HG03025 (cell line): ENCODE data around the gene SLC19A2.
"Not testable (repeated sequence)": the region's sequence is repeated elsewhere in the genome, so short reads cannot be mapped to it uniquely, and the experiment has no call there.

Experiments
- ATAC-seq: cut with Tn5 transposase; IDR thresholded peaks from one replicate; pipeline ENCODE4 v1.9.1; 2021; ENCODE audit warnings: mild to moderate bottlenecking, moderate library complexity; ENCODE audit not compliant: unreplicated experiment, low FRiP score

Gene SLC19A2, protein sequence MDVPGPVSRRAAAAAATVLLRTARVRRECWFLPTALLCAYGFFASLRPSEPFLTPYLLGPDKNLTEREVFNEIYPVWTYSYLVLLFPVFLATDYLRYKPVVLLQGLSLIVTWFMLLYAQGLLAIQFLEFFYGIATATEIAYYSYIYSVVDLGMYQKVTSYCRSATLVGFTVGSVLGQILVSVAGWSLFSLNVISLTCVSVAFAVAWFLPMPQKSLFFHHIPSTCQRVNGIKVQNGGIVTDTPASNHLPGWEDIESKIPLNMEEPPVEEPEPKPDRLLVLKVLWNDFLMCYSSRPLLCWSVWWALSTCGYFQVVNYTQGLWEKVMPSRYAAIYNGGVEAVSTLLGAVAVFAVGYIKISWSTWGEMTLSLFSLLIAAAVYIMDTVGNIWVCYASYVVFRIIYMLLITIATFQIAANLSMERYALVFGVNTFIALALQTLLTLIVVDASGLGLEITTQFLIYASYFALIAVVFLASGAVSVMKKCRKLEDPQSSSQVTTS

DNA sequence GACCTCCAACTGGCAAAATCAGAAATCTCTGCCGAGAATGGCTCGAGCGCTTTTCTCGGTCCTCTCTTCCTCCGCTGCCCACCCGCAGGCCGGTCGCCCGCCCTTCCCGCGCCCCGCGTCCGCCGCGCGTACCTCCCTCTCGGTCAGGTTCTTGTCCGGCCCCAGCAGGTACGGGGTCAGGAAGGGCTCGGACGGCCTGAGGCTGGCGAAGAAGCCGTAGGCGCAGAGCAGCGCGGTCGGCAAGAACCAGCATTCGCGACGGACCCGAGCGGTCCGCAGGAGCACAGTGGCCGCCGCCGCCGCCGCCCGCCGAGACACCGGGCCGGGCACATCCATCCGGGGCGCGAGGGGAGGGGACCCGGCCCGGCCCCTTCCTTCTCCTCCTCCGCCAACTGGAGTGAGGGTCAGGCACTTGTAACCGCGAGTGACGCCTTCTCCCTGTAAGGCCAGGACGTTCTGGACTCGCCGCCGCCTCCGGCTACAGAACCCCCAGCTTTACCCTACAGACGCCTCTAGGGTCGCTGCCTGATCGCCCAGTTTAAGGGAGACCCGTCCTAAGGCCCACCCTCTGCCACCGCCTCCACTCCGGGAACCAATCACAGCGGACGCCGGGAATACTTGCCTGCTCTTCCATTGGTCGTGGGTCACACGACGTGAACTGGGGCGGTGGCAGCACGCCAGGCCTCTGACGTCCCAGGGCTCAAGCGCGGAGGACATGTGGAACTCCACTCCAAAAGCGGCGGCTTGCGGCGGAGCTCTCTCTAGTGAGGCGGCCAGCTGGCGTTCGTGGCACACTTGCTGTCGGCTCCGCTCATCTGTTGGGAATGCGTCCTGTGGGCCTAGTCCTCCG, at the start of gene SLC19A2:
Gene SLC19A2, minus strand, starts transcription at position 514 of the 850 bp plus-strand sequence. Its CDS starts 178 bp downstream, at position 336.
- ATAC-seq, result peak; percentile 99

GRCh38 chr1:169534653-169535052, 48.9 kb upstream of the SLC19A2 start:
- no peak for ATAC-seq

- not testable (repeated sequence) for ATAC-seq
These were observed 47.9 kb upstream of the SLC19A2 start for GRCh38 chr1:169533528-169534190.

DNA sequence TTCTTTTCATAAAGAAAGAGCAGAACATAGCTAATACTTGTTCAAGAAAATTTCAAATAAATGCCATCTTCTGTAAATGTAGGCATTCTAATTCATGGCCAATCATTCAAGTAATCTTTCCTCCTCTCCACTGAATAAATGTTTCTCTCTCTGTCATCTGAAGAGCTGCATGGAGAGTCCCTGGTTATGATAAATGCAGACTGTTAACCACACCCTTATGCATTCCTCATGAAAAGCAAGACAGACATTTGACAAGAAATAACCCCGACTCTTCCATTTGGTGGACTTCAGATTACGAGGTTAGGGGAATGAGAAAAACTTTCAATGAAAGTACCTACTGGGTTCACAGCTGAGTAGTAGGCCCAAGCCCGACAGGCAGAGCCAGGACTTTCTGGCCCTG, 44.7 kb upstream of the SLC19A2 start:
- ATAC-seq, result no peak

- ATAC-seq, result no peak
These were observed 43.4 kb upstream of the SLC19A2 start for GRCh38 chr1:169529068-169529642.

DNA sequence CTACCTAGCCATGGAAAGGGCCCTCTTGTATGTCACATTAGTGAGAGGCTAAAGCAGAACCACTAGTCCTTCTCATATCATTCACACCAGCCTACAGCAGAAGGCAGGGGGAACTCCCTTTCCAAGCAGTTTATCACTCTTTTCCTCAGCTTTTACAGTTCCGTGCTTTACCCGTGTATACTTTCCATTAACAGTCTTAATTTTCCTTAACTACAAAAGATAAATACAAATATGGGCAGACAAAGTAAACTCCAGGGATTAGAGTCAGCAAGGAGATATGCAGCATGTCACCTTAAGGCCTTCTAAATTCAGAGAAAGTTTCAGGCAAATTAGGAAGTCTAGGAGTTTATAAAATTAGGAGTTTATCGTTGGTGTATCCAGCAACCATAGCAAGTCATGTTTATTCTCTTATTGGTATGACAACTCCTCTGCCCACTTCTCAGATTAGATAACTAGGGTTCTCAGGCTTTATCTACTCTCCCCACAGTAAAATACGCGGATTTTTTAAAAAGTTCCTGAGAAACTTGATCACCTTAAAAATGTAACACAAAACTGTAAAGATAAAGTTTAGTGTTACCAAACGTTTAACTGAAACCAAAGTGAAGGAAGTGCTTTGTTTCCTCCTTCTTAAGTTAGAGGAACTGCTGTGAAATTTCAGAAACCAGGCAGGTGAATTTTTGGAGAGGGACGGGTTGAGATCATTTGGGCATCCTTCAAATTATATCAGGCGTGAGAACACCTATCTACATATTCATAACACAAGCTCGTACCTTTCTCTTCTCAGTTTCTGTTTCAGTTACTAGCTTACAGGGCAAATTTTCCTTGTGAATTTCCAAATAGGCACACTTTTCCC, 42.7 kb upstream of the SLC19A2 start:
- no peak for ATAC-seq

DNA sequence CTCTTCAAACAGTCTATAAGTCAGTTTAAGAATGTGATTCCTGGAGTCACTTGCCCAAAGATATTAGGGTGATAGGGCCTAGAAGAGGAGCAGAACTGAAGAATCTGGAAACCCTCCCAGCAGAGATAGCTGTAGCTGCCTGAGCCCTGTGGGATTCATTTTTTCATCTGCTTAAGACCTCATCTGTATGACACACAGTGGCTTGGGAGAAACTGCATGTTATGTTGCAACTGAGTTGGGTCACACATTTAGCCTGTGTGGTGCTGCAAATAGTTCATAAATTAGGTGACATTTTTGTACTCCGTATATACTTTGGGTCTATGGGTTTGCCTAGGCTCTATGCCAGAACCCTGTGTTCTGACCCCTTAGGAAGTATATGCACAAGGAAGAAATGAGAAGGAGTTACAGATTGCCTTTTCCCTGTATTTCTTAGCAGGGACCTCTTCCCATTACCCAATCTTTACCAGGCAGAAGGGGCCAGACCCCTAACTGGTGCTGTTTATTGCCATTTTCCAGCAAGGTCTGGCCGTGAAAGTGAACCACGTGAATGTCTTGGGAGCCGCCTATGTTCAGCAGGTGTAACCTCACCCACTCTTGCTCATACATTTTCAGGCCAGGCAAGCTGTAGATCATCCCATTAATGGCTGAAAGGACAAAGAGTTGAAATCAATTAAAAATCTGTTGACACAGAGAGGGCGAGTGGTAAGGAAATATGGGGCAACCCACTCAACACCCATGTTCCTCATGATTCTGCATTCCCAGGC, 41.9 kb upstream of the SLC19A2 start:
- no peak for ATAC-seq

- ATAC-seq, result no peak
These were observed 41.3 kb upstream of the SLC19A2 start for GRCh38 chr1:169527001-169527400.

GRCh38 chr1:169526120-169526832, 40.5 kb upstream of the SLC19A2 start:
- ATAC-seq, result no peak

- no peak for ATAC-seq
These were observed 39.6 kb upstream of the SLC19A2 start for GRCh38 chr1:169525391-169525790.

- no peak for ATAC-seq
These were observed 38.2 kb upstream of the SLC19A2 start for GRCh38 chr1:169523904-169524303.

DNA sequence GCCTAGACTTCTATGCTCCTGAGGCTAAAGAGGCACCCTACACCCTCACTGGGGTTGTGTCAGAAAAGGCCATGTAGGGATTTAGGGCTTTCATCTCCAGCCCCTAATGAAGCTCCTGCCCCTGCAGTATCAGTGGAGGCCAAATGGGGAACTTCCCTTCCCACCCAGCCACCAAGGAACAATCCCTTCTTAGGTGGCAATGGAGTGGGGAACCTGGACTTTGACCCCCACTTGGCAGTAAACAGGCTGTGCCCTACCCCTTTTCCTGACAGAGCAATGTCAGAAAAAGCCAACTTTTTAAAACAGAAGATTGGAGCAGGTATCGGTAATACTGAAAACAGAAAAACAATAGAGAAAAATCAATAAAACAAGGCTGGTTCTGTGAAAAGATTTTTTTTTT, 35.5 kb upstream of the SLC19A2 start:
- ATAC-seq, result no peak

DNA sequence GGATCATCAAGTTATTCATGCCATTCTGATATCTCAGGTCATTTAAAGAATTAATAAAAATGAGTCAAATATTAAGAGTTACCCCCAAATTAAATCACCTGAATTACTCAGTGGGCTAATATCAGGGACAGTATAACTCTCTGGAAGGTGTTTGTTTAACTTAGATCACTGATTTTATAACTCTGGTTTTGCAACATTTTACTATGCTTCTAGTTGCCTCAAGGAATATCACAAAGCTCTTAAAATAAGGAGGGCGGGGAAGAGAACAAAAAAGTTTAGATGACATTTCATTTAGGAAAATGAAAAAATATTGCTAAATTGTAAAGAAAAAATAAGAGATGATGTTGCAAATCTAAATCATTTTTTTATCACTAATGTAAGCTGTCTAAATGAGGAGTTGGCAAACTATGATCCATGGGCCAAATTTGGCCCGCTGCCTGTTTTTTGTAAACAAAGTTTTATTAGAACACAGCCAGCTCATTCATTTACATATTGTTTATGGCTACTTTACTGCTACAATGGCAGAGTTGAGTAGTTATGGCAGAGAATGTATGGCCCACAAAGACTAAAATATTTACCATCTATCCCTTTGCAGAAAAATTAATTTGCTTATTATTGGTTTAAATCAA, 31.9 kb upstream of the SLC19A2 start:
- ATAC-seq, result no peak

DNA sequence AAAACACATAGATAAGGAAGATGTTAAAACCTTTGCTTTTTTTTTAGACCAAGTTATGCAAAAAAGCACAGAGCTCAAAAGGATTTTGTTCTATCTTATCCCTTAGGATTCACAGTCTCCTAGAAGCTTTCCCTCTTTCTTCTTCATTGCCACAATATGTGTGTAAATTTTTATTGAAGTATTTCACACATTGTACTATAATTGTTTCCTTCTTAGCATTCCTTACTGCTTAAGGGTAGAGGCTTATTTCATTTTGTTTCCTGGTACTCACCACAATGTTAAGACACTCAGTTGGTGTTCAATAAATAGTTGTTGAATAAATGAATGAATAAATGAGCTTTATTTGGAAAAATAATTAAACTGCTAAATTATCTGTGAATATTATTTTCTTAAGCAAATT, 29.9 kb upstream of the SLC19A2 start:
- ATAC-seq, result no peak

DNA sequence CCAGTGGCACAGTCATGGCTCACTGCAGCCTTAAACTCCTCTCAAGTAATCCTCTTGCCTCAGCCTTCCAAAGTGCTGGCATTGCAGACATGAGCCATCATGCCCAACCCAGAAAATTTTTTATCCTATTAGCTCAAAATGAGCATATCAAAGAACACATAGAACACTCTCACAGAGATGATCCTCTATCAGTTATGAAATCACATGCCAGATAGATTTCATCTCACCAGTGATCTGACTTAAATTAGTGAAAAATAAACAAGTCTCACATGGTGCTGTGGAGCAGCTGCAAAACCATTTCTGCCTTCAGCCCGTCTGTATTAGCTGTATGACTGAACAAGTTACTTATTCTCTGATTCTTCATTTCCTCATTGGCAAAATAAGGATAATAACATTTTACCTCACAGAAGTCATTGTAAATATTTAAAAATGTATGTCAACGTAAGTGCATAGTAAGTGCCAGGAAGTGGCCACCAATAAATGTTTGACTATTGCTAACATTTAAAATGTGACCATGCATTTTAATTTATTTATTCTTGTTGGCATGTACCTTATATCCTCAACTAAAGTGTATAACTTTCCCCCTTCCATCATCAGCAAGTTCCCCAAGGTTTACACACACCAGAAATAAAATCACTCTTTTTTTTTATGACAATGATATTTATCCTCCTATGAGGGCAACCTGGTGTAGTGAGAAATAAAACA, 29.0 kb upstream of the SLC19A2 start:
- no peak for ATAC-seq

DNA sequence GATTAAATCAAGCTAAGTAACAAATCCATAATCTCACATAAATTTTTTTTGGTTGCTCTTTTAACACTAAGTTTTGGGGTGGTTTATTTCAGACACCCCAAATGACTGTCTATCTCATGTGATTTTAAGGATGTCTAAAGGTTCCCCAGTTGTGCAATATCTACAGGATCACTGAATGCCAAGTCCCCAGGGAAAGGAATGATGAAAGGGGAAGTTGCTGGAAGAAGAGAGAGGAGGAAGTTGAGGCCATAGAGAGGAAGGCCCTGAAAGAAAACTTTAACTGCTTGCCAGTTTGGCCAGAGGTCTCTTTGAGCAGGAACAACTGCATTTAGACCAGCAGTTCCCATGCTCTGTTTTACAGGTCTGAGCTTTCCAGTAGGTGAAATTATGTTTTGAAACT, 27.5 kb upstream of the SLC19A2 start:
- no peak for ATAC-seq

DNA sequence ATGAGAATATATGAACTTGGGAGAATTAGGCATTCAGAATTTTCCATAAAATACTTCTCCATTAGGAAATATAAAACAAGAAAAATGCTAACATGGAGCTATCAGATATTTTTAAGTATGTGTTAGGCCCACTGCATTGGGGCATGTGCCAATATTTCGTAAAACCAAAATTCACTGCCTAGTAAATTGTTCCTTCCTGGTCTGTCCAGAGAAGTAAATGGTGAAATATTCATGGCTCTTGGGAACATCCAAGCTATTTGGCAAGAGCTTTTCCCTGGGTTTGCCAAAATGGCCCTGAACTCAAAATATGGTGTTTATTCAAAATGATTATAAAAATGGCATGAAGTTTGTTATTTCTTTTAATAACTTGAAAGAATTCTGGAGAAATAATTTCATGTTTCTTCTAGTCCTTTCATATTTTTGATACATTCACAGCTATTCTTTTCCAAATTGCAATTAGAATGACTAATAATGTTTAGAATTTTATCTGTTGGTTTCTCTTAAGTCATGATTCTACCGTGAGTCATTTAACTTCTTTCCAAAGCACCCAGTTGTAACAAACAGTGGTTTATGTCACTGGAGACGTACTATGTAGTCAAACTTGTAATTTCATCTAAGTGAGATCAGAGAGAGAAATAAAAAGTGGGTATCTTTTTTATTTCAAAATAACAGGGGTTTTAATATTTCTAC, 25.7 kb upstream of the SLC19A2 start:
- no peak for ATAC-seq
